GM19438 (cell line): ENCODE measurements around the gene TAPBP.
A peak's percentile ranks its signal among the peaks of the same experiment; 100 is the strongest.
"Not testable (repeated sequence)": the region's sequence is repeated elsewhere in the genome, so short reads cannot be mapped to it uniquely, and the experiment has no call there.

Experiments used
- ATAC-seq: cut with Tn5 transposase; IDR thresholded peaks from one replicate; pipeline ENCODE4 v1.9.1; 2021; ENCODE audit warnings: low read depth; ENCODE audit not compliant: unreplicated experiment

The TAPBP gene

GRCh38 chr6:33297956-33298772 lies 15.7 kb downstream of the TAPBP start:
- no peak for ATAC-seq

DNA sequence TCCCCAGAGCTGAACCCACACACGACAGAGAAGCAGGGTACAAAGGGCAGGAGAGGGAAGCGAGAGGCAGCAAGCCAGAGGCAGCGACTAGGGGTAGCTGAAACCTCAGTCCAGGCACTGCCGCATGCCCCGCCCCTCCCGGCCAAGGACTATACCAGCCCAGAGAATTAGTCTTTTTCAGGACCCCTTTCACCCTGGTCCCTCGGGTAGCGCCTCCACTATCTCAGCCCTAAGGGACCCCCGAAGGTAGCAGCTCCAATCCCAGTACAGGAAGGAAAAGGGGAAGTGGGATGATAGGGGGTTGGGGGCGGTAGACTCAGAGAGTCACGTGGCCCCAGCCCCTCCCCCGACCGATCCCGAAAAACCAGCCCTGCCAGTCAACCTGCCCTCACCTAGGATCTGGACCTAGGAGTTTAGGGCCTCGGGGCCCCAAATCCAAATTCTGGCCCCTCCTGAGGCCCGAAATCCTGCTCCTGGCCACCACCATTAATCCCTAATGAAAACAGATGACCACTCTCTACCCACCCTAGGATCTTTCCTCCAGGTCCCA lies 16.4 kb downstream of the TAPBP start:
- ATAC-seq = no peak

DNA sequence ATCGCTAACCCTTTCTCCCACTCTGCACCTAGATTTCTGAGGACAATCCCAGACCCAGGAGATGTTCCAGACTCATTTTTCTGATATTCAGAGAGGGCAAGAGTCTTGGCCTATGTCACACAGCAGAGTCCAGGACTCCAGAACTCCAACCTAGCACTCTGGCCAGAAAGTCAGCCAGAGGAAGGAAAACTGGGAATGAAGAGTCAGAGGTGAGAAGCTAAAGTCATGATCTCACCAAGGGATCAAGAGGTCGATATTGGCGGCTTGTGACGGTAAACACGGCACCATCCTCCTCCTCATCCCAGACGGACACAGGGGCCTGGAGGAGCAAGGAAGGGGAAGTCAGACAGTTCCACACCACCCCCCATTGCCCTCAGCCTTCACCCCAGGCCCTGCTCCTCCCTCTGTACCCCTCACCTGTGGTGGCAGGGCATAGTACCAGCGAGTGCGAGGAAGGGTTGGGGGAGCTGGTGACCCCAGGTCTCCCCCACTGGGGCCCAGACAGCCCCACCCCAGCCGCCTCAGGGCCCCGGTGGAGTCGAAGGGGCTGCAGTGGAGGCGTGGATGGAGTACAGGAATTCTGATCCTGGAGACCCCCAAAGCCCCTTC lies 17.0 kb downstream of the TAPBP start:
- no peak for ATAC-seq

- no peak for ATAC-seq
These were observed 18.1 kb downstream of the TAPBP start for GRCh38 chr6:33295621-33296369.

- no peak for ATAC-seq
These were observed 19.6 kb downstream of the TAPBP start for GRCh38 chr6:33294086-33294823.

DNA sequence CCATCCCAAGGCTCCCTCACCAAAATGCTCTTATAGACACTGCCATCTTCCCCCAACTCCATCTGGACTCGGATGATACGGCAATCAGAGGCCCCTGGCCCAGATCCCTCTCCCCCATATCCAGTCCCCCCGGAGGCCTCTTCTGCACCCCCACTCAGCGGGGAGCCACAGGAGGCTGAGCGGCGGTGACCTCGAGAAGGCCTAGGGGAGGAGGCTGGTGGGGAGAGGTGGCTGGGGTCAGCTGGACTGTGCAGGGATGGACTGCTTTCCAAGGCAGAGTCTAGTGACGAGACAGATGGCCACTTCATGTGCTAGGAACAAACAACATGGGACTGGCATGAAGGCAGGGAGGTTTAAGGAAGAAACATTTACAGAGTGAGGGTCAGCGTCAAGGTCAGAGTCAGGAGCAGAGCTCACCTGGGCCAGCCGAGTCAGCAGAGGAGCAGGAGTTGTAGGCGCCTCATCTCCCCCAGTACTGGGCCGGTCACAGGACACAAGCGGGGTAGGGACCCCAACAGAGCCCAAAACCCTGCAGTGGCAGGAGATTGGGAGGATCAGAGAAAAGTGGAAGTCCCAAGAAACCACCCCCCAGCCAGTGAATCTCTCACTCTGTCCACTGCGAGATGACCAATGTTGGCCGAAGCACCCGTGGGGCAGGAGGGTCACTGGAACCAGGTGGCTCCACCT lies 20.7 kb downstream of the TAPBP start:
- no peak for ATAC-seq

GRCh38 chr6:33290459-33290858 lies 23.4 kb downstream of the TAPBP start:
- ATAC-seq = no peak

GRCh38 chr6:33289784-33290315 lies 24.0 kb downstream of the TAPBP start:
- ATAC-seq = no peak

- peak; percentile 80 for ATAC-seq
These were observed 24.7 kb downstream of the TAPBP start, which contains the start of the genes PFDN6 and WDR46 for GRCh38 chr6:33288921-33289783. Gene PFDN6, plus strand, starts transcription at chr6:33289601. Its CDS starts 256 bp downstream, at chr6:33289857. Gene WDR46, minus strand, starts transcription at chr6:33289239. Its CDS starts 69 bp downstream, at chr6:33289170.

DNA sequence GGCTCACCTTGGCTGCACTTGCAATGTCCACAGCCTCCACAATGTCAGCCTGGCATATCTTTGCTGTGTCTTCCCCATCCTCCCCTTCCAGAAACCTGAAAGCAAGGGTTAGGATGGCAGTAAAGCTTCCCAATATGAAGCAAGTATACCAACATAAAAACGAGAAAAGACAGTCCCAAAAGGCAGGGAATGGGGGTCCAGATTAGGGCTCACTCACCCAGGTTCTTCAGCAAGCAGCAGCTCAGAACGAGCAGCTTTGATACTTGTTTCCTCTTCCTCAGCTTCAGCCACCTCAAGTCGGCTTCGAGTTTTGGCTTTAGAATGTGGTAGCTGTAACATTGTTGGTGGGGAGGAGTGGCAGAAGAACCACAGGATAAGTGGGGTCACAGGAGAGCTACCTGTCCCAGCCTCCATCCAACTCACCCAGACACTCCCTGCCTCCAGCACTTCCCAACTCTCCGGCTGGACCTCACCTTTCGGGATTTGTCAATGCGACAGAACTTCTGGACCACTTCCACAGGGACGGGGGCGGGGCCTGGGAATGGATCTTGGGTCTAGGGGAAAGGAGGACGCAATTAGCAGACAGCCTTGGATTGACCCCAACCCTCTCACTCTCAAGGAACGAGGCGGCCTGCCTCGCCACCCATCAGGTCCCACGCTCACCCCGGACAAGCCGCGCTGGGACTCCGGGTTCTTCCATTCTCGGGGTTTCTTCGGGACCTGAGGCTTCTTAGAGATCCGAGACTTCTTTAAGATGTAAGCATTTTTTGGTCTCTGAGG lies 25.5 kb downstream of the TAPBP start:
- no peak for ATAC-seq

DNA sequence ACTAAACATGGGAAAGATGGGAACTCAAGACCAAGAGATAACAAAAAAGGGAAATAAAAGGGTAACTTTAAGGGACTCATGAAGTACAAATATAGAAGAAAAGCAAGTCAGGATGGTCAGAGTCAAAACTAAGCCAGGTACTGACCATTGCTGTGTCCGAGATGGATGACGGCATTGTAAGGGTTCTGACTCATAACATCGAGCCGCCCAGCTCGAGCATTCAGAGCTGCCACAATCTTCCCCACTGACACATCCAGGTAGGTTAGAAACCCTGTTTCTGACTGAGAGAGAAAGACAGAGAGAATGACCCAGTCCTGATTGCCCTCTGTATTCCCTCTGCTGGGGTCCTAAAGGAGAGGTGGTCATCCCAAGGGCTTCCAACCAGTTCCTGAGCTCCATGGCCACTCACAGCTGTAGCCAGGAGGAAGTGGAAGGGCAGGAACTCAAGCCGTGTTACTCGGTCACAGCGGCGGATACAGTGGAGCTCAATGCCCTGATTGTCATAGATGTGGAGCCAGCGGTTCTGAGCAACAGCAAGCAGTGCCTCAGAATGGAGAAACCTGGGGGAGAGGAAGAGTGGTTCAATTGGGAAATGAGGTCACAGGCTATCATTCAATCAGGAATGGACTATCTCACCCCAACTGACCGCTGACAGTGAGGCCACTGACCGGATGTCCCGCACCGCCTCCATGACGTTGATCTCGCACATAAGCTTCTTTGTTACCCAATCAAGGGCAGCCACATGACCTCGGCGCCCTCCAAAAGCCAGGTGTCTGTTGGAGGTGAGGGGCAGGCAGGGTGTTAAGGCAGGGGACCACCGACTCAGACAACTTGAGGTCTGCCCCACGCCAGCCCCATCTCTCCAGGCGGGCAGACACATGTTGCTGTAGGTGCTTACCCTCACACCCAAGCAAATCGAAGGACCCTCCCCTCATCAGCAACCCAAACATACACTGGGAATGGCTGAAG lies 26.6 kb downstream of the TAPBP start:
- no peak for ATAC-seq

- ATAC-seq = not testable (repeated sequence)
These were observed 28.7 kb downstream of the TAPBP start for GRCh38 chr6:33285214-33285613.

DNA sequence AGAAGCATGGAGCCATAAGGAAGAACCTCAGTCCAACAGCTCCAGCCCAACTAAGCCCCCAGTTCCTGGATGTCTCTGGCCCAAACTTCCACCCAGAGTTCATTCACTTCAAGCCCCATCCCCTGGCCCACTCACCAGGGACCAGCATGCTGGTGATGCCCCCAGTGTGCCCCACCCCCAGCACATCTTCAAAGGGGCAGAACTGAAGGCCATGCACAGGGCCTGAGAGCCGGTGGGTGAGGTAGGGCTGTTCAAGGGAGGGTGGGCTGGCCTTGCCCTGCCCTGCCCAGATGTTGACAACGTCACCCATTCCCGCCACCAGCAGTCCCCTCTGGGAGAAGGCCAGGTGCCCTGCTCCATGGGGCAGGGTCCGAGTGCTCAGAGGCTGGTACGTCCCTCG lies 33.3 kb downstream of the TAPBP start:
- no peak for ATAC-seq

- ATAC-seq = no peak
These were observed 33.8 kb downstream of the TAPBP start for GRCh38 chr6:33279971-33280511.

DNA sequence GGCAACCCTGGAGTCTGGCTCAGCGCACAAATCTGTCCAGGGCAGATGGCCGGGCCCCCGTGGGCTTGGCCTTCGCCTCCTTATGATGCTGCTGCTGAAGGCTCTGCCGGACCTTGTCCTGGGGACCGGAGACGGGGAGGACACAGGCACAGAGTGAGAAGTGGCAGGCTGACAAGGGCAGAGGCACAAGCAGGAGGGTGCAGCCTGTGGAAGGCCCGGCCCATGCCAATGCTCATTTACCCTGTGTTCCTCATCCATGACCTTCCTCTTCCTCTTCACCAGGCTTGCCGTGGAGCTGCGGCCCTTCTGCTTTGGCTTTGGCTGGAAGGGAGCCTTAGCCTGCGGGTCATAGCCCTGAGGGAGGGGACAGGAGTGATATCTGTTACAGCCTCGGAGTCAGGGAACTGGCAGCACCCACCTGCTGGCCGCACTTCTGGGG lies 34.6 kb downstream of the TAPBP start:
- ATAC-seq = no peak

DNA sequence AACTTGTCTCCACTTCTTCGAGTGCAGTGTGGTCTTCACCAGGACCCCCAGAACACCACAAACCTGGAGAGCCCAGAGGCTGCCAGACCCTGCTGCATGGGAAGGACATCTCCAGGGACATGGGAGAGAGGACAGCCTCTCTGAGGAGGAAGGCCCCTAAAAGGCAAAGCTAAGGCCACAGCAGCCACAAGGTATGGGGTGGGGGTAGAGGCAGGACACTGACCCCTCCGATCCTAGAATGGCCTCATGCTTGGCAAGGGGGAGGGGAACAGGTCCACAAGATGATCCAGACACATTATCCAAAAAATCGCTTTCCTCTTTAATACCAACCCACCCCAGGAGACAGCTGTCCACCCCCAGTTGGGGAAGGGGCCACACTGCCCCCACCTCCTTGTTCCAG lies 35.1 kb downstream of the TAPBP start:
- no peak for ATAC-seq
